Brain microvascular endothelial cell (primary cell): Measurements from ENCODE around the gene MSH5.
"Not testable (repeated sequence)": the region's sequence is repeated elsewhere in the genome, so short reads cannot be mapped to it uniquely, and the experiment has no call there.

ENCODE experiments used
- DNase-seq: peaks from one replicate; pipeline ENCODE4 v3.0.0-alpha.2; 2020
- H3K27ac ChIP-seq: fragments of 250-450 bp; sonication (Bioruptor Pico); 2 replicates; pipeline ENCODE4 v1.5.1; 2020; ENCODE audit warnings: mild to moderate bottlenecking, moderate library complexity
- H3K27me3 ChIP-seq: fragments of 250-450 bp; sonication (Bioruptor Pico); replicated peaks from 2 replicates; pipeline ENCODE4 v1.5.1; 2020; ENCODE audit warnings: mild to moderate bottlenecking
- H3K36me3 ChIP-seq: fragments of 250-450 bp; sonication (Bioruptor Pico); replicated peaks from 2 replicates; pipeline ENCODE4 v1.5.1; 2020; ENCODE audit warnings: mild to moderate bottlenecking
- H3K4me3 ChIP-seq: 2 replicates; pipeline ENCODE4 v1.5.1; 2011; ENCODE audit warnings: low read depth, mild to moderate bottlenecking, control low read depth, low read length, moderate library complexity
- in situ Hi-C: cut with HindIII; loops from 2 replicates; pipeline ENCODE4 v1.10.0; 2017; ENCODE audit warnings: low sequenced_read_pairs, low pct_ligation_motif_present
- TF ChIP-seq, protein P1 (sequence below): IDR thresholded peaks from 2 replicates; pipeline ENCODE4 v1.5.1; 2011; ENCODE audit warnings: low read depth, mild to moderate bottlenecking, moderate library complexity, low read length, control low read depth, inconsistent platforms; ENCODE audit errors: missing control alignments

Gene MSH5

DNA sequence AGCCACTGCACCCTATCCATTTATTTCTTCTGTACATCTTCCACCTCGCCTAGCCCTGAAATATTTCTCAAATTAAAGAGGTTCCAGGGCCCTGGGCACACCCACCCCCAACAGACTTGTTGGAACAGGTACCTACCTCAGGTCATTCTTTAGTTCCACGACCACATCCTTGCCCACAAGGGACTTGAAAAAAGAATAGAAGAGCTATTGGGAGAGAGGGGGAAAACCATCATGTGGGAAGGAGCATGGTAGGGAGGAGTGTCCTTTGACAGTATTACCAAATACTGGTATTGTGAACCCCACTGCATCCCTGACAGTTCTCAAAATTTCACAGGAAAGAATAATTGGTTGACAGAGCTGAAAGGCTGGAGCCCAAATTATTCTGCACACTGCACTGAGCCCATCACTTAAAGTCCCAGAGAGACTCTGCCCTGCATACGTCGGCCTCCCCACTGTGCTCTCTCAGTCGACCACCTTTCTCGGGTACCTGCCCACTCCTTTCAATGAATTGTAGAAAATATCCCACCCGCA, 66.2 kb downstream of the MSH5 start:
- peak overlapping the region; percentile 81 for H3K4me3 ChIP-seq
- in situ Hi-C loops = no loop called here
- H3K36me3 ChIP-seq = peaks cover 2% of the 10 kb centered on the region
- peak overlapping the region; percentile 59 for H3K27ac ChIP-seq
- H3K27me3 ChIP-seq = no peaks in the 10 kb centered on the region
- no peak for DNase-seq
- TF ChIP-seq, protein P1, sequence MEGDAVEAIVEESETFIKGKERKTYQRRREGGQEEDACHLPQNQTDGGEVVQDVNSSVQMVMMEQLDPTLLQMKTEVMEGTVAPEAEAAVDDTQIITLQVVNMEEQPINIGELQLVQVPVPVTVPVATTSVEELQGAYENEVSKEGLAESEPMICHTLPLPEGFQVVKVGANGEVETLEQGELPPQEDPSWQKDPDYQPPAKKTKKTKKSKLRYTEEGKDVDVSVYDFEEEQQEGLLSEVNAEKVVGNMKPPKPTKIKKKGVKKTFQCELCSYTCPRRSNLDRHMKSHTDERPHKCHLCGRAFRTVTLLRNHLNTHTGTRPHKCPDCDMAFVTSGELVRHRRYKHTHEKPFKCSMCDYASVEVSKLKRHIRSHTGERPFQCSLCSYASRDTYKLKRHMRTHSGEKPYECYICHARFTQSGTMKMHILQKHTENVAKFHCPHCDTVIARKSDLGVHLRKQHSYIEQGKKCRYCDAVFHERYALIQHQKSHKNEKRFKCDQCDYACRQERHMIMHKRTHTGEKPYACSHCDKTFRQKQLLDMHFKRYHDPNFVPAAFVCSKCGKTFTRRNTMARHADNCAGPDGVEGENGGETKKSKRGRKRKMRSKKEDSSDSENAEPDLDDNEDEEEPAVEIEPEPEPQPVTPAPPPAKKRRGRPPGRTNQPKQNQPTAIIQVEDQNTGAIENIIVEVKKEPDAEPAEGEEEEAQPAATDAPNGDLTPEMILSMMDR = no peak

- Histone ChIP-seq H3K27ac (peak within 1 kb of the TSS; percentile 59), H3K27me3 (no peaks in the 10 kb centered on the region), H3K36me3 (peaks cover 2% of the 10 kb centered on the region), H3K4me3 (peak within 1 kb of the TSS; percentile 81)
- in situ Hi-C loops = no loop called here
- peak; percentile 95 for DNase-seq
- TF ChIP-seq, protein P1 = peak; percentile 23
Measured at GRCh38 chr6:31806470-31807272, 66.9 kb downstream of the MSH5 start, which contains the start of gene LSM2. TSS of gene LSM2 (minus strand) at chr6:31806966. CDS start at chr6:31806757, 209 bp downstream.

DNA sequence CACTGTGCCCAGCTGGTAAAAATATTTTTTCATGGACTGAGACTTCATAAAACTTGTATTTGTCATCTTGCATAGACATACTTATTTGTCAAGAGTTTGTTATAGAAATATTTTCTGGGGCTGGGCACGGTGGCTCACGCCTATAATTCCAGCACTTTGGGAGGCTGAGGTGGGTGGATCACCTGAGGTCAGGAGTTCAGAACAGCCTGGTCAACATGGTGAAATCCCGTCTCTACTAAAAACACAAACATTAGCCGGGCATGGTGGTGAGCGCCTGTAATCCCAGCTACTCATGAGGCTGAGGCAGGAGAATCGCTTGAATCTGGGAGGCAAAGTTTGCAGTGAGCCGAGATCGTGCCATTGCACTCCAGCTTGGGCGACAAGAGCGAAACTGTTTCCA, 68.8 kb downstream of the MSH5 start:
- H3K4me3 ChIP-seq, H3K36me3 ChIP-seq, H3K27ac ChIP-seq, H3K27me3 ChIP-seq, in situ Hi-C loops, DNase-seq: not testable (repeated sequence)

DNA sequence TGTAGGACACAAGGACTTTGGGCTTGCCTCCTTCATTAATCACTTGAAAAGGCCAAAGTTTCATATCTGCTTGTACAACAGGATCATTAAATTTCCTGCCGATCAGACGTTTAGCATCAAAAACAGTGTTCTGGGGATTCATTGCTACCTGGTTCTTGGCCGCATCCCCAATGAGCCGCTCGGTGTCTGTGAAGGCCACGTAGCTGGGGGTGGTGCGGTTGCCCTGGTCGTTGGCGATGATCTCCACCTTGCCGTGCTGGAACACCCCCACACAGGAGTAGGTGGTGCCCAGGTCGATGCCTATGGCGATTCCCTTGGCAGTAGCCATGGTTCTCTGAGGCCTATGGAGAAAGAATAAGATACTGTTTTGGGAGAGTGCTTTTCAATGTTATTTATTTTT, 71.8 kb downstream of the MSH5 start:
- H3K4me3 ChIP-seq = no peak overlapping the region
- H3K27ac ChIP-seq = no peak overlapping the region
- no peaks in the 10 kb centered on the region for H3K27me3 ChIP-seq
- in situ Hi-C loops = no loop called here
- DNase-seq = no peak
- H3K36me3 ChIP-seq = no peaks in the 10 kb centered on the region
- TF ChIP-seq, protein P1 = no peak
